HepG2 (cell line): ENCODE measurements around the gene NDOR1. TPM values are rescaled to one million over a fixed set of nuclear protein-coding genes. Genes with fewer than 3 reads are reported as not detected.

Experiments used
- ATAC-seq: fragments of 200-7000 bp; cut with Tn5 transposase; 3 replicates; pipeline ENCODE4 v1.9.1; 2020; ENCODE audit warnings: mild to moderate bottlenecking, moderate library complexity
- BruUV-seq: library from RNA; stranded (reverse); fragments of 400-500 nt; replicated peaks from 2 replicates; lab custom pipeline; 2021; lab: Mats Ljungman, UMichigan
- CTCF ChIA-PET: fragments of 300-600 bp; formaldehyde crosslinking; extraction: SDS; loops from one replicate; lab custom pipeline; 2021; ENCODE audit warnings: low total read pairs, inconsistent platforms, low intra/inter-chr PET ratio; lab: Yijun Ruan, JAX
- POLR2A ChIA-PET: fragments of 350-600 bp; sonication (Branson Sonifier 250); formaldehyde crosslinking; loops from one replicate; lab custom pipeline; 2020; ENCODE audit warnings: antibody characterized with exemption, inconsistent platforms; lab: Yijun Ruan, JAX
- DNase-seq: peaks from one replicate; pipeline ENCODE4 v3.0.0-alpha.2; 2015; ENCODE audit warnings: low spot score
- FAIRE-seq: peaks from 3 replicates; lab custom pipeline; 2011; peaks lifted over from hg19 to GRCh38; lab: Jason Lieb, UNC
- H2AFZ ChIP-seq: one replicate; pipeline ENCODE4 v1.6.1; 2011; ENCODE audit warnings: low read length, inconsistent platforms
- H3K27ac ChIP-seq: fragments of 300-600 bp; 3 replicates; pipeline ENCODE4 v1.8.0; 2011; ENCODE audit warnings: mixed run types, mild to moderate bottlenecking, mixed read lengths, low read length, inconsistent platforms; ENCODE audit not compliant: insufficient read depth; ENCODE audit errors: extremely low read length
- H3K27me3 ChIP-seq, 2 experiments: fragments of 200-600 bp in 1 of 2; 2 replicates in 1 of 2; 3 replicates in 1 of 2; pipeline versions ENCODE4 v1.6.0 to v1.8.0; 2011; ENCODE audit warnings: low read length in 2 of 2, mild to moderate bottlenecking in 2 of 2, moderate library complexity in 2 of 2, inconsistent platforms in 1 of 2; ENCODE audit not compliant: insufficient read depth in 2 of 2, control insufficient read depth in 1 of 2
- H3K36me3 ChIP-seq, 2 experiments: fragments of 200-600 bp in 1 of 2; replicated peaks in 1 of 2; 2 replicates in 1 of 2; 3 replicates in 1 of 2; pipeline versions ENCODE4 v1.5.1 to v1.8.0; 2011; ENCODE audit warnings: low read length in 2 of 2, inconsistent platforms in 1 of 2; ENCODE audit not compliant: insufficient read depth in 2 of 2, control insufficient read depth in 1 of 2
- H3K4me1 ChIP-seq: 2 replicates; pipeline ENCODE4 v1.5.1; 2012; ENCODE audit warnings: low read length, inconsistent platforms; ENCODE audit not compliant: insufficient read depth
- H3K4me2 ChIP-seq: 2 replicates; pipeline ENCODE4 v1.6.0; 2011; ENCODE audit warnings: low read depth, low read length, inconsistent platforms
- H3K4me3 ChIP-seq, 3 experiments: fragments of 200-600 bp in 1 of 3; sonication (generic), shearing (Covaris generic) in 1 of 3; replicated peaks in 1 of 3; 2 replicates each; pipeline ENCODE4 v1.5.1; 2011 to 2016; ENCODE audit warnings: low read length in 3 of 3, inconsistent platforms in 2 of 3, low read depth in 2 of 3, mild to moderate bottlenecking in 2 of 3, control low read depth in 1 of 3, mixed read lengths in 1 of 3; ENCODE audit not compliant: insufficient read depth in 1 of 3
- H3K79me2 ChIP-seq: one replicate; pipeline ENCODE4 v1.6.1; 2011; ENCODE audit warnings: low read length, inconsistent platforms; ENCODE audit not compliant: insufficient read depth
- H3K9ac ChIP-seq: 2 replicates; pipeline ENCODE4 v1.6.0; 2011; ENCODE audit warnings: mild to moderate bottlenecking, low read depth, low read length, inconsistent platforms; ENCODE audit not compliant: insufficient read depth
- H3K9me3 ChIP-seq: 2 replicates; pipeline ENCODE4 v1.5.1; 2012; ENCODE audit warnings: mild to moderate bottlenecking, low read length
- H4K20me1 ChIP-seq: 2 replicates; pipeline ENCODE4 v1.6.0; 2011; ENCODE audit warnings: inconsistent platforms, mild to moderate bottlenecking, low read length, moderate library complexity; ENCODE audit not compliant: insufficient read depth
- HDAC6 ChIP-seq: fragments of 200-600 bp; sonication (generic); IDR thresholded peaks from 2 replicates; pipeline ENCODE4 v1.7.0; 2017; ENCODE audit warnings: mild to moderate bottlenecking, antibody characterized with exemption, low read length, low read depth
- KAT2B ChIP-seq: fragments of 150-350 bp; IDR thresholded peaks from 2 replicates; pipeline ENCODE4 v1.6.1; 2014; ENCODE audit warnings: low read depth, low read length, borderline replicate concordance
- NFIC ChIP-seq: IDR thresholded peaks from 2 replicates; pipeline ENCODE4 v1.6.1; 2012; ENCODE audit warnings: mild to moderate bottlenecking, low read length, inconsistent platforms
- PHF21A ChIP-seq: sonication (generic); formaldehyde crosslinking; IDR thresholded peaks from 2 replicates; pipeline ENCODE4 v1.5.0; 2020; ENCODE audit warnings: mild to moderate bottlenecking, missing genetic modification reagents
- RAD21 ChIP-seq: fragments of 450-650 bp; formaldehyde crosslinking; IDR thresholded peaks from 2 replicates; pipeline ENCODE4 v1.5.0; 2020; ENCODE audit warnings: mild to moderate bottlenecking
- TCF12 ChIP-seq, 2 experiments: fragments of 450-650 bp in 1 of 2; sonication (generic) in 1 of 2; formaldehyde crosslinking in 1 of 2; IDR thresholded peaks; 2 replicates each; pipeline versions ENCODE4 v1.6.1 to v1.8.0; 2017 to 2022; ENCODE audit warnings: antibody characterized with exemption in 1 of 2, mild to moderate bottlenecking in 1 of 2, missing genetic modification reagents in 1 of 2, moderate library complexity in 1 of 2
- TCF7 ChIP-seq: sonication (generic); IDR thresholded peaks from 2 replicates; pipeline ENCODE4 v1.6.1; 2016; ENCODE audit warnings: antibody characterized with exemption, low read depth
- XRCC5 ChIP-seq: fragments of 200-400 bp; formaldehyde crosslinking; optimal IDR thresholded peaks from 2 replicates; pipeline ENCODE3; 2017; ENCODE audit warnings: mild to moderate bottlenecking, low read length
- ZC3H13 ChIP-seq: sonication (generic); formaldehyde crosslinking; IDR thresholded peaks from 2 replicates; pipeline ENCODE4 v1.8.1; 2023; ENCODE audit warnings: mild to moderate bottlenecking, missing genetic modification reagents, moderate library complexity
- ZFP90 ChIP-seq: sonication (generic); formaldehyde crosslinking; IDR thresholded peaks from 2 replicates; pipeline ENCODE4 v1.8.0; 2022; ENCODE audit warnings: missing genetic modification reagents, mild to moderate bottlenecking, inconsistent platforms, borderline replicate concordance
- ZNF33B ChIP-seq: sonication (generic); formaldehyde crosslinking; IDR thresholded peaks from 2 replicates; pipeline ENCODE4 v1.5.1; 2020; ENCODE audit warnings: mild to moderate bottlenecking, missing genetic modification reagents
- ZNF432 ChIP-seq: sonication (generic); formaldehyde crosslinking; IDR thresholded peaks from 2 replicates; pipeline ENCODE4 v1.5.0; 2020; ENCODE audit warnings: missing genetic modification reagents, mild to moderate bottlenecking, borderline replicate concordance
- WGBS: methylation state at CpG from one replicate; pipeline ENCODE4 v1.1.6; 2017; ENCODE audit warnings: low lambda C conversion rate; 5-methylcytosine and 5-hydroxymethylcytosine counted together
- in situ Hi-C: cut with HindIII; loops from 2 replicates; pipeline ENCODE4 v1.10.0; 2017; ENCODE audit warnings: low pct_unique_long_range_greater_than_20kb; ENCODE audit not compliant: extremely low pct_ligation_motif_present
- intact Hi-C: fragments of 100-400 bp; cut with micrococcal nuclease; formaldehyde crosslinking; loops from one replicate; pipeline ENCODE4 v1.10.0; 2022; ENCODE audit not compliant: unreplicated experiment
- polyA plus RNA-seq, 8 experiments: library from polyadenylated mRNA; depleted of rRNA in 3 of 8; stranded (reverse) in 7 of 8; unstranded in 1 of 8; fragments of >200 nt; fragmentation: Illumina TruSeq in 4 of 8; extraction: Trizol in 4 of 8; gene quantifications; 2 replicates each; pipeline versions ENCODE4 v1.2.1 to v1.2.3, GENCODE V29; 2011 to 2016; ENCODE audit warnings: low read depth in 4 of 8, missing spikeins in 1 of 8, mixed read lengths in 1 of 8; ENCODE audit not compliant: insufficient read depth in 1 of 8
- total RNA-seq, 5 experiments: library from RNA; depleted of rRNA; stranded (reverse); fragments of >200 nt; fragmentation: Illumina TruSeq; extraction: Trizol; gene quantifications; 2 replicates each; pipeline ENCODE4 v1.2.3, GENCODE V29; 2016; ENCODE audit warnings: low read depth in 1 of 5
- TF ChIP-seq, protein P1 (sequence below): sonication (generic); formaldehyde crosslinking; IDR thresholded peaks from 2 replicates; pipeline ENCODE4 v1.8.0; 2022; ENCODE audit warnings: mild to moderate bottlenecking, missing genetic modification reagents; ENCODE audit not compliant: insufficient replicate concordance

The NDOR1 gene
- total and polyA plus RNA-seq, 2 of the 13 experiments (the other 11 are each of a cell fraction or from before 2014, with no cell fraction given), result 3.6 to 8.7 TPM

GRCh38 chr9:137216188-137216965 is 10.9 kb downstream of the NDOR1 start:
- Histone ChIP-seq H3K27me3 (no peaks in the 10 kb centered on the region), H3K9ac (no peak overlapping the region), H4K20me1 (peaks cover 4% of the 10 kb centered on the region; the same call in 1 of the 2 replicates), H3K9me3 (no peaks in the 10 kb centered on the region), H3K4me3 (peak overlapping the region in 1 of 3 experiments; percentile 83; a peak in 1 of 6 replicates)
- DNase-seq (no peak), FAIRE-seq (no peak)
- CTCF ChIA-PET, result no interaction called here
- TF ChIP-seq ZC3H13 (CRISPR knock-in tag) (0 out of 2 replicates have a peak, but pooled peaks have one; percentile 4), KAT2B (no peak)
- TF ChIP-seq, all 625 proteins: peak for 1
- no peak for ATAC-seq
- peaks cover 3% of the 10 kb centered on the region for H3K79me2 ChIP-seq
- 93% methylated on average over 8 of the region's 30 CpGs for WGBS
- no peak overlapping the region for H3K27ac ChIP-seq
- peaks cover 29% of the 10 kb centered on the region for H3K4me1 ChIP-seq
- POLR2A ChIA-PET, result interaction anchor here (3.1 to 13.4 kb wide), 4 partner anchors 12 to 27 kb away, joined by 14 to 225 read pairs (median 26); partner anchors contain the start of genes ANAPC2, NDOR1, SSNA1 and TMEM203
- no peak overlapping the region for H2AFZ ChIP-seq
- no TSS peak for BruUV-seq
- in situ Hi-C loops (no loop called here), intact Hi-C loops (no loop called here)
- H3K4me2 ChIP-seq, result no peak overlapping the region
- H3K36me3 ChIP-seq, result no peaks in the 10 kb centered on the region; a peak in 1 of 5 replicates

- Histone ChIP-seq H3K9me3 (no peaks in the 10 kb centered on the region), H3K4me1 (peaks cover 29% of the 10 kb centered on the region), H3K4me3 (peak overlapping the region; percentile 68 to 83 (median 77)), H2AFZ (no peak overlapping the region), H3K36me3 (no peaks in the 10 kb centered on the region), H3K27me3 (no peaks in the 10 kb centered on the region), H3K9ac (peak overlapping the region; percentile 77), H3K4me2 (peak overlapping the region; percentile 90), H3K79me2 (peaks cover 3% of the 10 kb centered on the region), H4K20me1 (peaks cover 4% of the 10 kb centered on the region; the same call in 1 of the 2 replicates), H3K27ac (peak overlapping the region; percentile 84)
- 16% methylated on average over 11 of the region's 36 CpGs for WGBS
- ATAC-seq (peak; percentile 69), FAIRE-seq (peak; percentile 97), DNase-seq (peak; percentile 66)
- in situ Hi-C loops (no loop called here), intact Hi-C loops (no loop called here)
- TSS peak; percentile 56 for BruUV-seq
- CTCF ChIA-PET, result no interaction called here
- POLR2A ChIA-PET, result interaction anchor here (0.9 to 13.4 kb wide), 11 partner anchors 9 to 150 kb away, joined by 3 to 225 read pairs (median 10); partner anchors contain the start of genes ANAPC2, NDOR1, RNF224 and SSNA1
- TF ChIP-seq, protein P1, sequence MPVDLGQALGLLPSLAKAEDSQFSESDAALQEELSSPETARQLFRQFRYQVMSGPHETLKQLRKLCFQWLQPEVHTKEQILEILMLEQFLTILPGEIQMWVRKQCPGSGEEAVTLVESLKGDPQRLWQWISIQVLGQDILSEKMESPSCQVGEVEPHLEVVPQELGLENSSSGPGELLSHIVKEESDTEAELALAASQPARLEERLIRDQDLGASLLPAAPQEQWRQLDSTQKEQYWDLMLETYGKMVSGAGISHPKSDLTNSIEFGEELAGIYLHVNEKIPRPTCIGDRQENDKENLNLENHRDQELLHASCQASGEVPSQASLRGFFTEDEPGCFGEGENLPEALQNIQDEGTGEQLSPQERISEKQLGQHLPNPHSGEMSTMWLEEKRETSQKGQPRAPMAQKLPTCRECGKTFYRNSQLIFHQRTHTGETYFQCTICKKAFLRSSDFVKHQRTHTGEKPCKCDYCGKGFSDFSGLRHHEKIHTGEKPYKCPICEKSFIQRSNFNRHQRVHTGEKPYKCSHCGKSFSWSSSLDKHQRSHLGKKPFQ (CRISPR knock-in tag), result peak; percentile 94
- TF ChIP-seq NFIC (no peak), TCF12 (IDR thresholded peaks at IDR 0.05) (no peak), TCF12 (CRISPR knock-in tag; IDR thresholded peaks at IDR 0.05) (0 out of 2 replicates have a peak, but pooled peaks have one; percentile 45), HDAC6 (no peak), TCF7 (no peak), RAD21 (CRISPR knock-in tag) (0 out of 2 replicates have a peak, but pooled peaks have one; percentile 11), ZNF33B (CRISPR knock-in tag) (0 out of 2 replicates have a peak, but pooled peaks have one; percentile 36), ZFP90 (peak; percentile 93), PHF21A (0 out of 2 replicates have a peak, but pooled peaks have one; percentile 19), XRCC5 (peak; percentile 69), ZNF432 (CRISPR knock-in tag) (no peak)
Observed at GRCh38 chr9:137217276-137218211, 12.0 kb downstream of the NDOR1 start.
